Posterior vena cava (tissue), 2 donors: ENCODE data around the gene FXN. TPM values are rescaled to one million over a fixed set of nuclear protein-coding genes. Genes with fewer than 3 reads are reported as not detected.
"Not testable (repeated sequence)": the region's sequence is repeated elsewhere in the genome, so short reads cannot be mapped to it uniquely, and the experiment has no call there.

Experiments used
- DNase-seq: peaks from one replicate; pipeline ENCODE4 v3.0.0-alpha.2; 2020; ENCODE audit warnings: low spot score
- intact Hi-C, 2 donors: fragments of 100-400 bp; cut with DNase I; formaldehyde crosslinking; loops; one replicate each; pipeline versions ENCODE4 v1.14.1 to v1.14.2; 2022 to 2023
- long read RNA-seq, 2 donors: library from polyadenylated mRNA; unstranded; transcript quantifications; one replicate each; pipeline ENCODE4 v2.0.0, GENCODE V29; 2020 to 2021
- total RNA-seq, 2 donors: library from RNA; stranded (reverse); fragmentation: NEBNext Ultra II Directional; extraction: Animal tissue kit (Norgen Biotek cat#: 25700); gene quantifications; one replicate each; pipeline ENCODE4 v1.2.1, GENCODE V29; 2021
- donor health status: DM: yes; HTN: yes; CAD: no.
- donor health status: DM: yes; HTN: yes; CAD: no.

FXN gene
- 1 to 10 TPM; 9.3 to 9.4 TPM for total RNA-seq
- long read RNA-seq, donor 1, full-length matches to known transcripts = 1 of 1 reads
- long read RNA-seq, donor 1, partial matches to known transcripts = 0 of 1 reads
- long read RNA-seq, donor 1, other reads (novel, unspliced or antisense) = 0 of 1 reads
- long read RNA-seq, donor 2, full-length matches to known transcripts = 10 of 11 reads
- long read RNA-seq, donor 2, partial matches to known transcripts = 1 of 11 reads
- long read RNA-seq, donor 2, other reads (novel, unspliced or antisense) = 0 of 11 reads

DNA sequence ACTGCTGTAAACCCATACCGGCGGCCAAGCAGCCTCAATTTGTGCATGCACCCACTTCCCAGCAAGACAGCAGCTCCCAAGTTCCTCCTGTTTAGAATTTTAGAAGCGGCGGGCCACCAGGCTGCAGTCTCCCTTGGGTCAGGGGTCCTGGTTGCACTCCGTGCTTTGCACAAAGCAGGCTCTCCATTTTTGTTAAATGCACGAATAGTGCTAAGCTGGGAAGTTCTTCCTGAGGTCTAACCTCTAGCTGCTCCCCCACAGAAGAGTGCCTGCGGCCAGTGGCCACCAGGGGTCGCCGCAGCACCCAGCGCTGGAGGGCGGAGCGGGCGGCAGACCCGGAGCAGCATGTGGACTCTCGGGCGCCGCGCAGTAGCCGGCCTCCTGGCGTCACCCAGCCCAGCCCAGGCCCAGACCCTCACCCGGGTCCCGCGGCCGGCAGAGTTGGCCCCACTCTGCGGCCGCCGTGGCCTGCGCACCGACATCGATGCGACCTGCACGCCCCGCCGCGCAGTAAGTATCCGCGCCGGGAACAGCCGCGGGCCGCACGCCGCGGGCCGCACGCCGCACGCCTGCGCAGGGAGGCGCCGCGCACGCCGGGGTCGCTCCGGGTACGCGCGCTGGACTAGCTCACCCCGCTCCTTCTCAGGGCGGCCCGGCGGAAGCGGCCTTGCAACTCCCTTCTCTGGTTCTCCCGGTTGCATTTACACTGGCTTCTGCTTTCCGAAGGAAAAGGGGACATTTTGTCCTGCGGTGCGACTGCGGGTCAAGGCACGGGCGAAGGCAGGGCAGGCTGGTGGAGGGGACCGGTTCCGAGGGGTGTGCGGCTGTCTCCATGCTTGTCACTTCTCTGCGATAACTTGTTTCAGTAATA lies at the start of gene FXN:
Gene FXN, plus strand, starts transcription at position 315 of the 871 bp plus-strand sequence. Its CDS starts 31 bp downstream, at position 346.
- intact Hi-C loops = no loop called here
- DNase-seq = peak; percentile 95

DNA sequence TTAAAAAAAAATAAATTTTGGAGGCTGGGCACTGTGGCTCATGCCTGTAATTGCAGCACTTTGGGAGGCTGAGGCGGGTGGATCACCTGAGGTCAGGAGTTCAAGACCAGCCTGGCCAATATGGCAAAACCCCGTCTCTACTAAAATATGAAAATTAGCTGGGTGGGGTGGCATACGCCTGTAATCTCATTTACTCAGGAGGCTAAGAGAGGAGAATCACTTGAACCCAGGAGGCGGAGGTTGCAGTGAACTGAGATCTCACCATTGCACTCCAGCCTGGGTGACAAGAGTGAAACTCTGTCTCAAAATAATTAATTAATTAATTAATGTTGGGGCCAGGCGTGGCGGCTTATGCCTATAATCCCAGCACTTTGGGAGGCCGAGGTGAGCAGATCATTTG lies 48.6 kb upstream of the FXN start:
- intact Hi-C loops = not testable (repeated sequence)

DNA sequence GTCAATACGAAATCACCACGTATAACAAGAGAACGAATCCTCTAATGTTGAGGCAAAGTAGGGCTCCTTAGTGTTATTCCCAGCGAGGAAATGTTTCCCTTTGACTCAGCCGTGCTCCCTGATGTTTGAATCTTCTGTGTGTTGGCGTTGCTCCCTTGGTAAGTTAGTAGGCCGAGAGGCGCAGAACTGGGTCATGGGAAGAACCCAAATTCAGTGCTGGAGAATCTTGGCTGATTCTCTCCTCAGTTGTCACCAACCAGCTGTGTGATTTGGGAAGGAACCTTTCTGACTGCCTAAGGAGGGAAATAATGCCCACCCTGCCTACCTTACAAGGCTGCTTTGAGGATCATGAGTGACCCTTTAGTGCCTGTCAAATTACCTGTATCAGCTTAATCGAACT lies 44.1 kb upstream of the FXN start:
- no peak for DNase-seq
- intact Hi-C loops = loop anchor here in 1 of 2 donors (10.0 kb wide), 1 partner anchor 407 kb away; no protein-coding TSS in a partner anchor

More for the DNA sequence above, 48.6 kb upstream of the FXN start:
- DNase-seq = not testable (repeated sequence)

DNA sequence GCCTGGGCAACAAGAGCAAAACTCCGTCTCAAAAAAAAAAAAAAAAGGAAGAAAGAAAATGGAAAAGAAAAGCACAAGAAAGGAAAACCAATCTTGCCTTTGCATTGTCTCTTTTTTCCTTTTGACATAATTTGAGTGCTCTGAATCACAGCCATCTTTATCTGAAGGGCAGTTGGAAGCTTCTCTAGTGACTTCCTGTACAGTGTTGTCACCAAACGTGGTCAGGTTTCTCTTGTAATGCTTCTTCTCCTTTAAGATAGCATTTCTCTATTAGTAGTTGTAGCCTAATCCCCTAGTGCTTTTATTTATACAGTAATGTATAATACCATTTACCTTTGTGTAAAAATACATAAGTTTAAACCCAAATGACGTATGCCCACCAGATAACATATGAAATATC lies 39.8 kb upstream of the FXN start:
- DNase-seq = no peak
- intact Hi-C loops = loop anchor here in 1 of 2 donors (10.0 kb wide), 1 partner anchor 411 kb away; no protein-coding TSS in a partner anchor

DNA sequence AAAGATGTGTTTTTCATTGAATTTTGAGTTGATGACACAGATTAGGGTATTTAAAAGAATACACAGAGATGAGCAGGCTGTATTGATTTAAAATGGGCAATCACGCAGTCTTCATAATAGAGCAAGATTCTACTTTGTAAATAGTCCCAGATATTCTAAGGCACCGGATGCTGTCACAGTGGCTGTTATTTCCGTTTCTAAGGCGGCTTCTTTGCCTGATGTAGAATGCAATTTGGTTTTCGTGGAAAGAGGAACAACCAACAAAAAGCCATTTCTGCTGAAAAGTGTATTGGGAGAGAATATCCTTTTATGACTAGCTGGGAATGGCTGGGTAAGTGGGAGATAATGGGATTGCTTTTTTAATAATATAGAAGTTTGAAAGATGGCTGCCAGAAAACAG lies 39.1 kb upstream of the FXN start:
- DNase-seq = no peak
- intact Hi-C loops = loop anchor here in 1 of 2 donors (10.0 kb wide), 1 partner anchor 412 kb away; no protein-coding TSS in a partner anchor

DNA sequence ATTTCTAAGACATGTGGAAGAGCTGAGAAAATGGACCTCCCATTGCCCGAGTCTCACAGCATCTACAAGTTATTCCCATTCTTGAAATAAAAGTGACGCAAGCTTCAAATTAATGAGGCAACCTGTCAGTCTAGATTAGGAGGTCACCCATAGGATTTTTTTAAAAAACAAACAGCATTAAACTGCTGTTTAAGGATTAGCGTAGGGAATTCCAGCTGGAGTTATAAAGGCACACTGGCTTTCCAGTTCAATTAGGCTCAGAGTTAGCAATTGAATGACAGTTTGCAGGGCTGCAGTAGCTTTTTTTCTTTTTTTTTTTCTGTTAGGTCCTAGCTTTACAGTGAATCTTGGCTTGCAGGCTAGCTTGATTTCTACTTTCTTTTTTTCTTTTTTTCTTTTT lies 37.9 kb upstream of the FXN start:
- no peak for DNase-seq
- intact Hi-C loops = loop anchor here in 1 of 2 donors (10.0 kb wide), 1 partner anchor 413 kb away; no protein-coding TSS in a partner anchor

DNA sequence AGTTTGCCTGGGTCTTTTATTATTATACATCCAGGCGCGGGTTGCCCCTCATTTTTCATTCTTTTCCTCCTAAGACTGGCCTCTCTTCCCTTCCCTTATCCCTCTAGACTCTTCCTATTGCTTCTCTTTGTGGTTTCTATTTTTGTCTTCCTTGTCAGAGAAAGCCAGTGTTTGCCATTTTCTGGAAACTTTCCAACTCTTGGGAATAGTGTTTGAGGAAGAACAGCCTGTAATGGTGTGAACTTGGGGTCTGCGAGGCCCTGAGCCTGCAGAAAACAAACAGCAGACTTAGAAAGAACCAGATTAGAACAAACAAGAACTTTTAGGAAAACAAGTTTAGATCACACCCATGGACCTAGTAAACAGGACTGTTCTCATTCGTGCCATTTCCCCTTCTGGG lies 37.2 kb upstream of the FXN start:
- intact Hi-C loops = loop anchor here in 1 of 2 donors (10.0 kb wide), 1 partner anchor 414 kb away; no protein-coding TSS in a partner anchor
- no peak for DNase-seq

DNA sequence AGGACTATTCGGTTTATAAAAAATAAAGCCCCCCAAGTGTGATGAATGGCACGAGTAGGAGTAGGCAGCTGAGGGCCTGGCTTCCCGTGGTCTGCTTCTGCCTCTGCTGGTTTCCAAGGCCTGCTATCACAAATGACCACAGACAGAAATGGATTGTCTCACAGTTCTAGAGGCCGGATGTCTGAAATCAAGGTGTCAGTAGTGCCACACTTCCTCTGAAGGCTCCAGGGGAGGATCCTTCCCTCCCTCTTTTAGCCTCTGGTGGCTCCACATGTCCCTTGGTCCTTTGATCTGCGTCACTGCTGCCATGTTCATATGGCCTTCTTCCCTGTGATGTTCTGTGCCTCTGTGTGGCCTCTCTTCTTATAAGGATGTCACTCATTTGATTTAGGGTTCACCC lies 36.7 kb upstream of the FXN start:
- DNase-seq = no peak
- intact Hi-C loops = loop anchor here in 1 of 2 donors (10.0 kb wide), 1 partner anchor 414 kb away; no protein-coding TSS in a partner anchor

DNA sequence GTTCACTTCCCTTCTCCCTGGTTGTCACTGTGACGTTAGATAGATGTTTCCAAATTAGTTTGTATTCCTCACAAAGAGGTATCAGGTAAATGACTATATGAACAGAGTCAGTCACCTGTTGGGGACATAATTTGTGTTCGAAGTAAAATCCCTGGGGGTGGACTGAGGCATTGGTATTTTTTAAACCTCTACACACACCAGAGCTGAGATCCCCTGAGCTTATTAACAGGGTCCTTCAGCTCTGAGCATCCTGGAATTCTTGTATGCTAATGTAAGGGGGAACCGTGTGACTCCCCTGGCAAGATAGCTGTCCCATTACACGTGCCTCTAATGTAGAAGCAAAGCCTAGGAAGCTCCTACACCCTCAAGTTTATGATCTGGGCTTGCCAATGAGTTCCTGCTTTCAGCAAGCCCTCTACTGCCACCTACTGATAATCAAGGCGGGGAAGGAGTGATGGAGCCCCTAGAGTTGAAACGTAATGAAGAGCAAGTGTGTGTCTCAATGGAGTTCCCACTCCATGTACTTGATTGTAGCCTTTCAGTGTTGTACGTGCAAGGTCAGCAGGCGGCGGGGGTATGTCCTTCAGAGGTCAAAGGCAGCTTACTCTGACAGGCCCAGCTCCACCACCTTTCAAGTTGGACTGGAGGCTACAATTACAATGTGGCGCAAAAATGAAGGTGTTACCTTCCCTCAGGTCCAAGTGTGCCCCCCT lies 36.0 kb upstream of the FXN start:
- intact Hi-C loops = loop anchor here (10.0 kb wide), 1 partner anchor 415 kb away; no protein-coding TSS in a partner anchor
- DNase-seq = no peak

DNA sequence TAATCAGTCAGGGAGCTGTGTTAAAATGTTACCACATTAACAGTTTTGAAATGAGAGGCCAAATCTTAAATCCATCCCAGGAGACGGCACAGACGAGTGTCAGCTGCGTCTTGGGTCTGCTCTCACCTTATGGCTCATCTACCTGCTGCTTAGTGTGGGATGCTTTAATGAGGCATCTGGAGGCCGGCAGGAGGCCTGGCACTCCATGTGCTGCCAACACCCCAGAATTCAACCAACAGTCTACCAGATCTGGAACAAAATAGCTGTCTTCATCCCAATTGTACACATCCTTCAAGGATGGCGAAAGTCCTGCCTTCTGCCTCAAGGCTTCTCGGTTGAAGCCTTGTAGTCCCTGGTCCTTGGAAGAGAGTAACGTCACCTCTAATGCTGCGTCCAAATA lies 33.6 kb upstream of the FXN start:
- intact Hi-C loops = loop anchor here in 1 of 2 donors (10.0 kb wide), 1 partner anchor 417 kb away; no protein-coding TSS in a partner anchor
- DNase-seq = no peak

DNA sequence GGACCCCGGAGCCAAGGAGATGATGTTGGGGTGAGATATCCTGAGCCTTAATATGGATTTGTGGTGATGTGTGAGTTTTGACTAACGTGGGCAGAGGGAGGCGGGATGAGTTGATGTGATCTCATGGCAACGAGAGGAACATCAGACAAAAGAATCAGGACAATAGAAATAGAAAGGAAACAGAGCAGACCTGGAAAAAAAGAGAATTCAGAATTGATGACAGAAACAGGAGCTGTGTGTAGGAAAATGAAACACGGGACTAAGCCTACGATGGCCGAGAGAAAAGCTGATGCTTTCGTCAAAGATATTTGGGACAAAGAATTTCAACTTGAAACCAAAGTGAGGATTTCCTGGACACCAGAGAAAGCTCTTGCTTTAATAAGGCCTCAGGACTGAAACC lies 32.5 kb upstream of the FXN start:
- intact Hi-C loops = loop anchor here in 1 of 2 donors (10.0 kb wide), 1 partner anchor 418 kb away; no protein-coding TSS in a partner anchor
- DNase-seq = no peak

DNA sequence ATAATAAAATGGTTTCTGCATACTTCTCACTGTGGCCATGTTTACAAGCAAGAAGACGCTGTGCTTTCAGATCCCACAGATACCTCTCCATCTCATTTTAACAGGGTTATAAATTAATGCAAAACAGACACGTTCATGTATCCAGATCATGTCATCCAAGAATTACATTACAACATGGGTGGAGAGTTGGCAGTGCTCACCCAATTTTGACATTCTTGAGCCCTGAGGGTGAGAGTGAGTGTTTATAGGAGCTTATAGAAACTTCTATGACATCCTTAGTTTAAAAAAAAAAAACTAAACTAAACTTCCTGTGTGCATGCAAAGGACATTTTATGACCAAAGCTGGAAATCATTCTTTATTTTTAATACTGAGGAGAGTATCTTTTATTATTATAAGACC lies 30.7 kb upstream of the FXN start:
- intact Hi-C loops = loop anchor here in 1 of 2 donors (10.0 kb wide), 1 partner anchor 420 kb away; no protein-coding TSS in a partner anchor

DNA sequence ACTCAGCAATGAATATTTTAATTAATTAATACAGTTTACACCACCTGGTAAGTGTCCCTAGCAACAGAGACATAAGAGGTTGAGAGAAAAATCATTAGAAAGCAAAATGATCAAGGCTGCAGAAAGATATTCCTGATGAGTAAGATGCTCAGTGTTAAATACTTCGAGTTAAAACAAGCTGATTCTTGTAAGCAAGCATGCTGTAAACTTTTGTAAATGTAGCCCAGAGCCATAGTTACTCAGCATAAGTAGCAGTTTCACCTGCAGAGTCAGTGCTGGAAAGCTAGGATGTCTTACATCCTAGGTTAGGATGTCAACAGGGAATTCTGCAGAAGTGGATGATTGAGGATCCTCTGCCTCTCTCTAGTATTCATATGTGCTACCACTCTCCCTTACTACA lies 25.8 kb upstream of the FXN start:
- no peak for DNase-seq
- intact Hi-C loops = loop anchor here (10.0 kb wide), 2 partner anchors 335 to 425 kb away; no protein-coding TSS in a partner anchor

More for the DNA sequence above, 30.7 kb upstream of the FXN start:
- no peak for DNase-seq

DNA sequence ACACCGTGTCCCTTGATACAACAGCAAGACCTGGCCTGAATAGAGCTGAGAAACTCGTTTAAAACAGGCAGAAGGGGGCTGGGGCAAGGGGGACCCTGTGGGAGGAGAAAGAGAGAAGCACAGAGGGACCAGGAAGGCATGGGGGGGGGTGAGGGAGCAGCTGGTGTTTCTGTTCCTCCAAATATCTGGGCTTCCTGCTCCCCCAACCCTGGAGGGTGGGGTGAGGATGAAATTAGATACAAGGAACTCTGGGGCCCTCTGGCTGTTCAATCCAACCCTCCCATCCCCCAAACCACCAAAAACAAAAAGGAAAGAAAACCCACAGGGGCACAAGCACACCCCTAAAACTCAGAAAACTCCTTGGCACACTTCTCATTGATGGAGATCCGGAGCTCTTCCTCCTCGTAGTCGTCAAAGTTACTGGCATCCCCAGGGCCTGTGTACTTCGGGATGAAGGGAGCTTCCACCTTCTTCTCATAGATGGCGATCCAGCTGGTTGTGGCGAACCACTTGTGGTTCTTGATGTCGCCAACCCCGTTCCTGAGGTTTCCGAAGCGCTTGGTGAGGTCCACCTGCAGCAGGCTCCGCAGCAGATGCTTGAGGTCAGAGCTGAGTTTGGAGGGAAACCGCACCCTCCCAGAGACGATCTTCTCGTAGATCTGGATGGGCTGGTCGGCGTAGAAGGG lies 22.7 kb upstream of the FXN start:
- DNase-seq = no peak
- intact Hi-C loops = loop anchor here in 1 of 2 donors (10.0 kb wide), 1 partner anchor 338 kb away; no protein-coding TSS in a partner anchor

DNA sequence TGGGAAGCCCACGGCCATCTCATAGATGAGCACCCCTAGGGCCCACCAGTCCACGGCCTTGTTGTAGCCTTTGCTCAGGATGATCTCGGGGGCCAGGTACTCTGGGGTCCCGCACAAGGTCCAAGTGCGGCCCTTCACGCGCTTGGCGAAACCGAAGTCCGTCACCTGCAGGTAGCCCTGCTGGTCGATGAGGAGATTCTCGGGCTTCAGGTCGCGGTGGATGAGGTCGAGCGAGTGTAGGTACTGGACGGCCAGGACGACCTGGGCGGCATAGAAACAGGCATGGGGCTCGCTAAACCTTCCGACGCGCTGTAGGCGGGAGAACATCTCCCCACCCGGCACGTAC lies 22.2 kb upstream of the FXN start:
- no peak for DNase-seq
- intact Hi-C loops = loop anchor here in 1 of 2 donors (10.0 kb wide), 1 partner anchor 339 kb away; no protein-coding TSS in a partner anchor

DNA sequence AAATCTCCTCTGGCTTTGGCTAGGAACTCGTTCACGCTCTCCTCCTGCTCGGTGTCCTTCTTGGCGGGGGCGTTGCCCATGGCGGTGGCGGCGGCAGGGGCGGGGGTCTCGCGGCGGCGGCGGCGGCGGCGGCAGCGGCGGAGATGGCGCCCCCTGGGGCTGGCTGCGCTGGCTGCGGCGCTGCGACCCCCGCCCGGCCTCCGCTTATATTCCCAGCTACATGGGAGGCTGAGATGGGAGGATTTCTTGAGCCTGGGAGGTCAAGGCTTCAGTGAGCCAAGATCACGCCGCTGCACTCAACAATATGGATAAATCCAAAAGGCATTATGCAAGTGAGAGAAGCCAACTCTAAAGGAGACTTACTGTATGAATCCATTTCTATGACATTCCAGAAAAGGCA lies 21.5 kb upstream of the FXN start, which contains the start of gene PRKACG:
Gene PRKACG, minus strand, starts transcription at position 101 of the 400 bp plus-strand sequence. Its CDS starts 21 bp downstream, at position 80.
- intact Hi-C loops = loop anchor here in 1 of 2 donors (10.0 kb wide), 1 partner anchor 339 kb away; no protein-coding TSS in a partner anchor

DNA sequence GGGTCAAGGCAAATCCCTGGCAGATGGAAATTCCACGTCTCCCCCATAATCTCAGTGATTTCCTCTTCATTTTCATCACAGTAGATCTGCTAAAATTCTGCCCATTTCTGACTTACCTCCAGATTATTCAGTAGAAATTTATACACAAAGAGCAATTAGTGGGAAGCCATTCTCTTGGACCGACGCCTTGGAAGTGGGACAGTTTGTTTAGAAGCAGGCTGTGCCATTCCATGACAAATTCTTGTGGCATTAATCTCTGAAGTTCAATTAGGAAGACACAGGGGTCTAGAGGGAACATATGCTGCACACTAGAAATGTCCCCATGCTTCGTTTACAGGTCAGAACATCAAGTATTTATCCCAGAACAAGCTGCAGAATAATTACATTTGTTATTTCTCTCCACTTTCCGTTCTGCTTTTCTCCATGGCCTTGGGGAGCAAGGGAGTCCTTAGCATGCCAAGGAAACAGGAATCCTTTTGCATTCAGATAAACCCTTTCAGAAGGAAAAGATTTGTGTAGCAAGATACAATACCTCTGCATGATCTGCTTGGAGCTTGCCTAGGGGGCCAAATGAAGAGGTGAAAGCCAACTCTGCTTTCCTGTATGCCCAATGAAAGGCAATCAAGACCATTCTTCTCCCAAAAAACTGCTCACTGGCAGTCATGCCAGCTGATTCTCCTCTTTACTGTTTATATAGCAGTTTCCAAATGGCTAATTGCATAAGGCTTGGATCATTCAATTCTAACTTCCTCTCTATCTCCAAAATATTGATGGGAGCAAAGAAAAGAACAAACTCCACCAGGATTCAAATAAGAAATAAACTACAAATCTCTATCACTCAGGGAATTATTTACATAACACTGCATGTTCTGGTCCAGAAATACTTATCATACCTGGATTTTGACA lies 19.1 kb upstream of the FXN start:
- no peak for DNase-seq

More for the DNA sequence above, 21.5 kb upstream of the FXN start, which contains the start of gene PRKACG:
- no peak for DNase-seq

More for the DNA sequence above, 19.1 kb upstream of the FXN start:
- intact Hi-C loops = loop anchor here in 1 of 2 donors (10.0 kb wide), 1 partner anchor 342 kb away; no protein-coding TSS in a partner anchor
